H1 (cell line): ENCODE measurements around the gene DKK3. TPM values are rescaled to one million over a fixed set of nuclear protein-coding genes. Genes with fewer than 3 reads are reported as not detected.
"Not testable (repeated sequence)": the region's sequence is repeated elsewhere in the genome, so short reads cannot be mapped to it uniquely, and the experiment has no call there.

Experiments
- CTCF ChIA-PET: fragments of 300-600 bp; sonication (Branson Sonifier 250); formaldehyde crosslinking; loops from one replicate; lab custom pipeline; 2021; ENCODE audit not compliant: partially characterized antibody; lab: Charles Lee
- POLR2A ChIA-PET: fragments of 300-600 bp; sonication (Branson Sonifier 250); formaldehyde crosslinking; loops from one replicate; lab custom pipeline; 2021; ENCODE audit warnings: inconsistent platforms; ENCODE audit not compliant: partially characterized antibody; lab: Charles Lee
- DNase-seq, 2 experiments: peaks; one replicate each; pipeline versions ENCODE4 v3.0.0 to v3.0.0-alpha.2; 2010 to 2022; ENCODE audit warnings: low spot score in 2 of 2, low read depth in 1 of 2, mixed read lengths in 1 of 2
- FAIRE-seq: peaks from 2 replicates; lab custom pipeline; 2011; peaks lifted over from hg19 to GRCh38; lab: Jason Lieb, UNC
- H2AFZ ChIP-seq: 2 replicates; pipeline ENCODE4 v1.8.1; 2012; ENCODE audit warnings: low read length, inconsistent platforms
- H2AK5ac ChIP-seq: 2 replicates; pipeline ENCODE4 v1.6.1; 2013; ENCODE audit warnings: low read depth, low read length
- H2BK120ac ChIP-seq: replicated peaks from 2 replicates; pipeline ENCODE3; 2013; ENCODE audit warnings: low read depth, low read length, inconsistent platforms
- H2BK12ac ChIP-seq: 2 replicates; pipeline ENCODE4 v1.6.1; 2013; ENCODE audit warnings: low read depth, low read length
- H2BK15ac ChIP-seq: 2 replicates; pipeline ENCODE4 v1.6.1; 2013; ENCODE audit warnings: low read length
- H2BK20ac ChIP-seq: 2 replicates; pipeline ENCODE4 v1.6.1; 2013; ENCODE audit warnings: low read length
- H2BK5ac ChIP-seq: 2 replicates; pipeline ENCODE4 v1.6.1; 2013; ENCODE audit warnings: low read depth, low read length
- H3K14ac ChIP-seq: 2 replicates; pipeline ENCODE4 v1.6.1; 2013; ENCODE audit warnings: inconsistent platforms; ENCODE audit not compliant: insufficient read length
- H3K18ac ChIP-seq: 2 replicates; pipeline ENCODE4 v1.6.1; 2013; ENCODE audit warnings: low read length; ENCODE audit errors: extremely low read depth
- H3K23ac ChIP-seq: 2 replicates; pipeline ENCODE4 v1.6.1; 2013; ENCODE audit warnings: inconsistent platforms; ENCODE audit not compliant: insufficient read length
- H3K23me2 ChIP-seq: 2 replicates; pipeline ENCODE4 v1.6.1; 2013; ENCODE audit warnings: low read depth, low read length
- H3K27ac ChIP-seq: 2 replicates; pipeline ENCODE4 v1.6.1; 2011; ENCODE audit warnings: low read depth, low read length, inconsistent platforms
- H3K27me3 ChIP-seq, 4 experiments: replicated peaks in 1 of 4; 1 replicate in 1 of 4; 2 replicates in 3 of 4; pipeline versions ENCODE4 v1.6.1 to v1.8.1; 2011 to 2013; ENCODE audit warnings: low read length in 3 of 4, mild to moderate bottlenecking in 3 of 4, inconsistent platforms in 2 of 4, mixed read lengths in 2 of 4, moderate library complexity in 1 of 4; ENCODE audit not compliant: control insufficient read depth in 3 of 4, insufficient read depth in 3 of 4; ENCODE audit errors: extremely low read depth in 1 of 4
- H3K36me3 ChIP-seq, 4 experiments: 2 replicates each; pipeline versions ENCODE4 v1.6.1 to v1.8.1; 2011 to 2013; ENCODE audit warnings: mild to moderate bottlenecking in 4 of 4, low read length in 3 of 4, moderate library complexity in 2 of 4, control low read depth in 1 of 4, inconsistent platforms in 1 of 4; ENCODE audit not compliant: insufficient read depth in 4 of 4, control insufficient read depth in 2 of 4
- H3K4ac ChIP-seq: replicated peaks from 2 replicates; pipeline ENCODE3; 2013; ENCODE audit warnings: low read length, low read depth, mixed read lengths, inconsistent platforms; ENCODE audit not compliant: insufficient read length
- H3K4me1 ChIP-seq, 4 experiments: replicated peaks in 1 of 4; 1 replicate in 1 of 4; 2 replicates in 3 of 4; pipeline versions ENCODE4 v1.6.1 to v1.8.1; 2011 to 2013; ENCODE audit warnings: low read length in 3 of 4, inconsistent platforms in 2 of 4, mixed read lengths in 1 of 4; ENCODE audit not compliant: insufficient read depth in 4 of 4, control insufficient read depth in 3 of 4
- H3K4me2 ChIP-seq, 2 experiments: 2 replicates each; pipeline versions ENCODE4 v1.6.1 to v1.8.1; 2011 to 2013; ENCODE audit warnings: low read depth in 2 of 2, low read length in 2 of 2, control low read depth in 1 of 2, inconsistent platforms in 1 of 2, mild to moderate bottlenecking in 1 of 2; ENCODE audit not compliant: insufficient read depth in 1 of 2
- H3K4me3 ChIP-seq, 4 experiments: fragments of 200-600, 300-600 bp in 1 of 4; sonication (generic), shearing (Covaris generic), sonication (Bioruptor Twin) in 1 of 4; 2 replicates each; pipeline versions ENCODE4 v1.5.1 to v1.8.1; 2011 to 2016; ENCODE audit warnings: low read length in 4 of 4, low read depth in 3 of 4, control low read depth in 2 of 4, inconsistent platforms in 2 of 4, mild to moderate bottlenecking in 2 of 4, mixed read lengths in 1 of 4, moderate library complexity in 1 of 4; ENCODE audit not compliant: insufficient read depth in 2 of 4; ENCODE audit errors: extremely low read depth in 1 of 4
- H3K56ac ChIP-seq: replicated peaks from 2 replicates; pipeline ENCODE3; 2013; ENCODE audit warnings: low read depth, mild to moderate bottlenecking, mixed read lengths, low read length, inconsistent platforms; ENCODE audit not compliant: insufficient read length
- H3K79me1 ChIP-seq: 2 replicates; pipeline ENCODE4 v1.6.1; 2013; ENCODE audit warnings: low read depth, low read length, control low read depth
- H3K79me2 ChIP-seq, 2 experiments: 2 replicates each; pipeline versions ENCODE4 v1.6.1 to v1.8.1; 2012 to 2013; ENCODE audit warnings: low read length in 2 of 2, mild to moderate bottlenecking in 2 of 2, inconsistent platforms in 1 of 2; ENCODE audit not compliant: insufficient read depth in 2 of 2, control insufficient read depth in 1 of 2
- H3K9ac ChIP-seq, 4 experiments: replicated peaks in 1 of 4; 1 replicate in 1 of 4; 2 replicates in 3 of 4; pipeline versions ENCODE4 v1.6.1 to v1.8.1; 2011 to 2013; ENCODE audit warnings: low read depth in 3 of 4, low read length in 3 of 4, control low read depth in 2 of 4, mild to moderate bottlenecking in 2 of 4, moderate library complexity in 2 of 4, inconsistent platforms in 1 of 4; ENCODE audit errors: extremely low read depth in 1 of 4
- H3K9me3 ChIP-seq, 2 experiments: 2 replicates each; pipeline versions ENCODE4 v1.6.1 to v1.8.1; 2012 to 2013; ENCODE audit warnings: mild to moderate bottlenecking in 2 of 2, moderate library complexity in 2 of 2, control low read depth in 1 of 2, inconsistent platforms in 1 of 2, low read depth in 1 of 2, low read length in 1 of 2, mixed read lengths in 1 of 2; ENCODE audit not compliant: insufficient read depth in 2 of 2
- H4K20me1 ChIP-seq, 2 experiments: replicated peaks in 1 of 2; 2 replicates each; pipeline versions ENCODE3 to v1.8.1; 2011 to 2013; ENCODE audit warnings: inconsistent platforms in 2 of 2, low read length in 2 of 2, mild to moderate bottlenecking in 1 of 2; ENCODE audit not compliant: insufficient read depth in 2 of 2, control insufficient read depth in 1 of 2
- H4K5ac ChIP-seq: 2 replicates; pipeline ENCODE4 v1.6.1; 2013; ENCODE audit warnings: low read length, low read depth, mixed read lengths, inconsistent platforms; ENCODE audit not compliant: insufficient read length
- H4K8ac ChIP-seq: 2 replicates; pipeline ENCODE4 v1.8.0; 2013; ENCODE audit warnings: mild to moderate bottlenecking, moderate library complexity, low read length, inconsistent platforms; ENCODE audit not compliant: insufficient read depth; ENCODE audit errors: extremely low read depth
- H4K91ac ChIP-seq: replicated peaks from 2 replicates; pipeline ENCODE3; 2013; ENCODE audit warnings: low read length, mixed read lengths, inconsistent platforms; ENCODE audit not compliant: insufficient read length
- CEBPB ChIP-seq: IDR thresholded peaks from 2 replicates; pipeline ENCODE4 v1.6.1; 2012; ENCODE audit warnings: low read depth, low read length
- CTBP2 ChIP-seq: IDR thresholded peaks from 2 replicates; pipeline ENCODE4 v1.7.0; 2011; ENCODE audit warnings: borderline replicate concordance, mild to moderate bottlenecking, moderate library complexity, mixed read lengths, low read length; ENCODE audit not compliant: insufficient read depth, insufficient read length
- MAFK ChIP-seq: IDR thresholded peaks from 2 replicates; pipeline ENCODE4 v1.6.1; 2012; ENCODE audit warnings: low read depth, mild to moderate bottlenecking, improper control_type of control experiment, low read length
- PHF8 ChIP-seq: fragments of 200-600 bp; sonication (generic); conservative IDR thresholded peaks from 2 replicates; pipeline ENCODE4 v1.7.1; 2012; ENCODE audit warnings: low read depth, mild to moderate bottlenecking, inconsistent platforms, low read length, moderate library complexity
- SIRT6 ChIP-seq: IDR thresholded peaks from one replicate; pipeline ENCODE4 v1.7.1; 2012; ENCODE audit warnings: low read length, inconsistent platforms
- SP4 ChIP-seq: IDR thresholded peaks from 2 replicates; pipeline ENCODE4 v1.6.1; 2012; ENCODE audit warnings: low read length, inconsistent platforms
- WGBS, 2 experiments: shearing (Covaris generic) in 1 of 2; methylation state at CpG; one replicate each; pipeline versions ENCODE4 v1.1.6 to v1.1.7; 2013 to 2015; ENCODE audit warnings: low lambda C conversion rate in 2 of 2, mixed read lengths in 2 of 2, inconsistent platforms in 1 of 2, low coverage in 1 of 2, missing lambda C conversion rate in 1 of 2; ENCODE audit not compliant: insufficient replicate concordance in 2 of 2, insufficient coverage in 1 of 2, insufficient read length in 1 of 2; ENCODE audit errors: extremely low coverage in 1 of 2, missing lambda C conversion rate in 1 of 2; 5-methylcytosine and 5-hydroxymethylcytosine counted together
- polyA plus RNA-seq, 7 experiments: library from polyadenylated mRNA; depleted of rRNA in 3 of 7; stranded (reverse) in 5 of 7; unstranded in 2 of 7; fragments of >200 nt in 5 of 7; fragments of 200-250 nt in 2 of 7; gene quantifications; 1 replicate in 5 of 7; 2 replicates in 1 of 7; 4 replicates in 1 of 7; pipeline versions ENCODE4 v1.2.1 to v1.2.3, GENCODE V29; 2011 to 2013; ENCODE audit warnings: missing spikeins in 2 of 7, mixed read lengths in 2 of 7
- total RNA-seq: library from RNA; stranded (reverse); fragmentation: NEBNext Ultra II Directional; extraction: Animal tissue kit (Norgen Biotek cat#: 25700); gene quantifications from 2 replicates; pipeline ENCODE4 v1.2.1, GENCODE V29; 2021

The DKK3 gene
- total and polyA plus RNA-seq, 2 of the 8 experiments (the other 6 are each of a cell fraction or from before 2014, with no cell fraction given) = 30.0 to 40.1 TPM

- no peak for TF ChIP-seq PHF8
- TF ChIP-seq MAFK = no peak
- TF ChIP-seq SP4 = no peak
- TF ChIP-seq SIRT6 = no peak
- TF ChIP-seq CTBP2 = no peak
- no peak; the same call in 1 of the 2 replicates for TF ChIP-seq CEBPB
- TF ChIP-seq, all 59 proteins: peak for 0
Measured at GRCh38 chr11:12042215-12042676, 33.8 kb upstream of the DKK3 start (continued).

- H4K8ac ChIP-seq, H3K4me1 ChIP-seq, H3K23ac ChIP-seq, H2BK120ac ChIP-seq, POLR2A ChIA-PET, H3K4ac ChIP-seq, H3K9ac ChIP-seq, H3K23me2 ChIP-seq, H4K5ac ChIP-seq, FAIRE-seq, H3K18ac ChIP-seq, H2BK5ac ChIP-seq, DNase-seq, H2BK20ac ChIP-seq, H4K91ac ChIP-seq, H3K79me1 ChIP-seq, H3K27ac ChIP-seq, H3K4me2 ChIP-seq, H2BK12ac ChIP-seq, H3K9me3 ChIP-seq, H4K20me1 ChIP-seq, H3K79me2 ChIP-seq, H3K4me3 ChIP-seq, H2BK15ac ChIP-seq, H3K56ac ChIP-seq, H3K27me3 ChIP-seq, H2AK5ac ChIP-seq, H3K36me3 ChIP-seq, H3K14ac ChIP-seq, H2AFZ ChIP-seq: not testable (repeated sequence)
- CTCF ChIA-PET = interaction anchor here (1.1 to 6.2 kb wide), 2 partner anchors 64 to 109 kb away, joined by 3 to 42 read pairs; no protein-coding TSS in a partner anchor
- 91% methylated on average over 5 of the region's 5 CpGs; no CpG with 5 or more reads in 1 of the 2 experiments for WGBS, 2 experiments
Measured at GRCh38 chr11:12040719-12041118, 32.3 kb upstream of the DKK3 start.
